Panc1 (cell line): Measurements from ENCODE around the gene TSC2. TPM values are rescaled to one million over a fixed set of nuclear protein-coding genes. Genes with fewer than 3 reads are reported as not detected.
"Not testable (repeated sequence)": the region's sequence is repeated elsewhere in the genome, so short reads cannot be mapped to it uniquely, and the experiment has no call there.

Experiments
- ATAC-seq: fragments of 200-7000 bp; cut with Tn5 transposase; 2 replicates; pipeline ENCODE4 v1.9.1; 2020; ENCODE audit warnings: mild to moderate bottlenecking, moderate library complexity
- BruUV-seq: library from RNA; stranded (reverse); fragments of 400-500 nt; replicated peaks from 2 replicates; lab custom pipeline; 2021; lab: Mats Ljungman, UMichigan
- CTCF ChIA-PET: fragments of 300-600 bp; sonication (Branson Sonifier 250); formaldehyde crosslinking; loops from one replicate; lab custom pipeline; 2022; ENCODE audit warnings: antibody characterized with exemption; lab: Charles Lee
- POLR2A ChIA-PET: fragments of 300-600 bp; sonication (Branson Sonifier 250); formaldehyde crosslinking; loops from one replicate; lab custom pipeline; 2022; ENCODE audit warnings: antibody characterized with exemption; lab: Charles Lee
- DNase-seq: peaks from one replicate; pipeline ENCODE4 v3.0.0-alpha.2; 2010; ENCODE audit warnings: low read depth, low spot score
- H3K27ac ChIP-seq: 2 replicates; pipeline ENCODE4 v1.5.1; 2011; ENCODE audit warnings: mild to moderate bottlenecking, low read length, inconsistent platforms
- H3K27me3 ChIP-seq: fragments of 200-500 bp; sonication (Bioruptor generic); 2 replicates; pipeline ENCODE4 v1.6.0; 2014; ENCODE audit warnings: low read length, inconsistent platforms; ENCODE audit not compliant: control insufficient read depth, insufficient read depth
- H3K36me3 ChIP-seq: fragments of 200-500 bp; sonication (Bioruptor generic); 2 replicates; pipeline ENCODE4 v1.5.1; 2014; ENCODE audit warnings: inconsistent platforms, mild to moderate bottlenecking, low read length, moderate library complexity; ENCODE audit not compliant: control insufficient read depth, insufficient read depth
- H3K4me1 ChIP-seq: 2 replicates; pipeline ENCODE4 v1.5.1; 2011; ENCODE audit warnings: inconsistent platforms, mild to moderate bottlenecking, low read length, moderate library complexity; ENCODE audit not compliant: control insufficient read depth, insufficient read depth
- H3K4me3 ChIP-seq, 2 experiments: 2 replicates each; pipeline ENCODE4 v1.5.1; 2011 to 2012; ENCODE audit warnings: low read depth in 2 of 2, low read length in 2 of 2, mild to moderate bottlenecking in 2 of 2, inconsistent platforms in 1 of 2, moderate library complexity in 1 of 2
- H3K9me3 ChIP-seq: fragments of 200-500 bp; sonication (Bioruptor generic); 2 replicates; pipeline ENCODE4 v1.5.1; 2014; ENCODE audit warnings: low read depth, mild to moderate bottlenecking, inconsistent platforms, low read length, moderate library complexity; ENCODE audit not compliant: control insufficient read depth, insufficient read depth
- CTCF ChIP-seq: fragments of 450-650 bp; IDR thresholded peaks from 2 replicates; pipeline ENCODE4 v1.5.1; 2017; ENCODE audit warnings: mild to moderate bottlenecking
- POLR2AphosphoS5 ChIP-seq: IDR thresholded peaks from 2 replicates; pipeline ENCODE4 v1.6.1; 2012; ENCODE audit warnings: mild to moderate bottlenecking, low read depth, low read length, moderate library complexity
- REST ChIP-seq, 2 experiments: IDR thresholded peaks; 2 replicates each; pipeline ENCODE4 v1.6.1; 2011 to 2012; ENCODE audit warnings: low read depth in 2 of 2, control low read depth in 1 of 2, low read length in 1 of 2, mild to moderate bottlenecking in 1 of 2, moderate library complexity in 1 of 2; ENCODE audit not compliant: insufficient read depth in 1 of 2
- SIN3A ChIP-seq: IDR thresholded peaks from 2 replicates; pipeline ENCODE4 v1.6.1; 2012; ENCODE audit warnings: low read depth, mild to moderate bottlenecking, low read length, moderate library complexity, borderline replicate concordance; ENCODE audit not compliant: insufficient read depth
- TCF7L2 ChIP-seq: IDR thresholded peaks from 2 replicates; pipeline ENCODE4 v1.6.1; 2011; ENCODE audit warnings: mild to moderate bottlenecking, low read depth, low read length, inconsistent platforms
- in situ Hi-C: cut with HindIII; loops from 2 replicates; pipeline ENCODE4 v1.10.0; 2016; ENCODE audit warnings: low sequenced_read_pairs, low pct_unique_long_range_greater_than_20kb
- intact Hi-C: fragments of 100-400 bp; cut with micrococcal nuclease; formaldehyde crosslinking; loops from one replicate; pipeline ENCODE4 v1.10.0; 2022; ENCODE audit not compliant: unreplicated experiment
- total RNA-seq: library from RNA; stranded (reverse); gene quantifications from one replicate; pipeline ENCODE4 v1.2.1, GENCODE V29; 2021; ENCODE audit not compliant: unreplicated experiment

Gene TSC2
- total RNA-seq, 1 experiment from 2014 or later: 115 TPM

DNA sequence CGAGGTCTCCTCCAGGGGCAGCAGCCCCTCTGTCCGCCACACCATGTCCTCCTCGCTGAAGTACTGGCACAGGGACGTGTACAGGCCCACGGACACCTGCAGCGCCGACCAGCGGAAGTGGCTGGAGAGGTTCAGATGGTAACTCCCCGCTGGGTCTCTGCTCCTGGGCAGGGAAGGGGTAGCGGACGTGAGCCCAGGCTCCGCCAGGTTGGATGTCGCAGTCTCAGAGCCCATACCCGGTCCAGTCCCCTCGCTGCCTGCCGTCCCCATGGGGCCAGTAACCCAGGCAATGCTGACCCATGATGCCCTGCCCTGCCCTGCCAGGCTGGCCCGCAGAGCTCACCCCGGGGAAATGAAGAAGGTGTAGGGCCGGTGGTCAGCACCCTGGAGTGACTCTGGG lies 54.7 kb downstream of the TSC2 start:
- no peaks in the 10 kb centered on the region for H3K9me3 ChIP-seq
- no peaks in the 10 kb centered on the region for H3K36me3 ChIP-seq
- TF ChIP-seq POLR2AphosphoS5 (no peak), SIN3A (no peak), REST (IDR thresholded peaks at IDR 0.05; ENCODE audit: insufficient read depth in 1 of 2, low read depth in 2 of 2, low read length in 1 of 2) (no peak), CTCF (no peak), TCF7L2 (no peak)
- H3K4me3 ChIP-seq: no peak overlapping the region
- DNase-seq: no peak
- intact Hi-C loops (no loop called here), in situ Hi-C loops (no loop called here)
- H3K4me1 ChIP-seq: no peaks in the 10 kb centered on the region
- H3K27me3 ChIP-seq: no peaks in the 10 kb centered on the region
- ChIA-PET POLR2A (no interaction called here), CTCF (no interaction called here)
- ATAC-seq: no peak
- BruUV-seq: no TSS peak
- no peak overlapping the region for H3K27ac ChIP-seq

DNA sequence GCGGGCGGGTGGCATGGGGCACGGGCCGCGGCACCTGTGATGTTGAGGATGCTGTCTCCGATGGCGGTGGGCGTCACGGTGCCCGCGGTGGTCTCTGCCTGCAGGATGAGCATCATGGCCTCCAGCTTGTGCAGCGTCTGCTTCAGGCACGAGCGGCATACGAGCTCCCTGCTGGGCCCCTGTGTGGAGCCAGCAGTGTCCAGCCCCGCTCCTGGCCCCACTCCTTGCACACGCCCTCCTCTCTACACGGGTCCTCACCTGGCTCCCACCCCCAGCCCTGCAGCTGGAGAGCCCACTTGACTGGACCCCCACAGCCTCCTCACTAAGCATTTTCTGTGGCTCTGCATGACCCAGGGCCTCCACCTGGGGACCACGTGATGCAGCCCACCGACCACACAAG lies 56.7 kb downstream of the TSC2 start:
- CTCF ChIA-PET, in situ Hi-C loops, POLR2A ChIA-PET, BruUV-seq, H3K36me3 ChIP-seq, H3K27ac ChIP-seq, intact Hi-C loops, H3K27me3 ChIP-seq, H3K4me3 ChIP-seq, H3K4me1 ChIP-seq, DNase-seq, H3K9me3 ChIP-seq: not testable (repeated sequence)
- ATAC-seq: 0 out of 2 replicates have a peak, but pooled peaks have one; percentile 49

- H3K9me3 ChIP-seq, POLR2A ChIA-PET, H3K27me3 ChIP-seq, H3K4me1 ChIP-seq, DNase-seq, H3K36me3 ChIP-seq, in situ Hi-C loops, CTCF ChIA-PET, H3K27ac ChIP-seq, ATAC-seq, H3K4me3 ChIP-seq, intact Hi-C loops, BruUV-seq: not testable (repeated sequence)
These were observed 57.5 kb downstream of the TSC2 start for GRCh38 chr16:2105291-2105690.

DNA sequence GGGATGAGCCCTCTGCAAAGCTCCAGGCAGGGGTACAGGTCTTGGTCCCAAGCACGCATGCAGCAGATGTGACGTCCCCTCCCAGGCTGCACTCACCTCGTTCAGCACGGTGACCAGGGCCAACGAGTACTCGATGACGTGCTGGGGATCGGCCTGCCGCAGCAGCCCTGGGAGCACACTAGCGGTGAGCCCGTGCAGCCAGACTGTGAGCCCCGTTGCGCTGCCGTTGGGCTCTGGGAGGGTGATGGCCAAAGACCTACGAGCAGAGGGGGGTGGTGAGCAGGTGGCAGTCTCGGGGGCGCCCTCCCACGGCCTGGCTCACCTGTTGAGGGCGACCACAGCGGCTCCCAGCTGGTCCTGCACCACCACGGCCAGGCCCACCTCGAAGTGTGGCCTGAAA lies 58.0 kb downstream of the TSC2 start:
- BruUV-seq, intact Hi-C loops, H3K27ac ChIP-seq, CTCF ChIA-PET, in situ Hi-C loops, H3K4me1 ChIP-seq, DNase-seq, ATAC-seq, POLR2A ChIA-PET, H3K4me3 ChIP-seq, H3K27me3 ChIP-seq, H3K36me3 ChIP-seq, H3K9me3 ChIP-seq: not testable (repeated sequence)

DNA sequence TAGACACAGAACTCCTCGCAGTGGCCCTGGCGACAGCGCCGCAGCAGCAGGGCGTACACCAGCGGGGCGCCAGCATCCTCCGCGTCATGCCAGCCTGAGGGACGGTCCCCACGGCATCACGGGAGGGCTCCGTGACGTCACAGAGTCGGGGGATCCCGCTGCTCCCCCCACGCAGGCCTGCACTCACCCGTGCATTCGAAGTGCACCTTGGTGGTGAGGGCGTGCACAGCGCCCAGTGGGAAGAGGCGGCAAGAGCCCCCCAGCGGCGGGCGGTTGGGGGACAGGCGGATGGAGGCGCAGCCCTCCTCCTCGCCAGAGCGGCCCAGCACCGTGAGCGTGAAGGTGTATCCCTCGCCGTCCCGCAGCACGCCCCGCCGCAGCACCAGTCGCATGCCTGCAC lies 58.4 kb downstream of the TSC2 start:
- H3K4me1 ChIP-seq, H3K9me3 ChIP-seq, BruUV-seq, DNase-seq, H3K36me3 ChIP-seq, intact Hi-C loops, POLR2A ChIA-PET, H3K27me3 ChIP-seq, ATAC-seq, H3K4me3 ChIP-seq, H3K27ac ChIP-seq, in situ Hi-C loops: not testable (repeated sequence)
- CTCF ChIA-PET: interaction anchor here (0.6 kb wide), 1 partner anchor 27 kb away, joined by 13 read pairs; no protein-coding TSS in a partner anchor
